DLD1 (cell line): ENCODE measurements around the gene LRP4.
"Not testable (repeated sequence)": the region's sequence is repeated elsewhere in the genome, so short reads cannot be mapped to it uniquely, and the experiment has no call there.

Source experiments
- in situ Hi-C: cut with HindIII; loops from 2 replicates; pipeline ENCODE4 v1.10.0; 2017; ENCODE audit warnings: low sequenced_read_pairs

LRP4 gene

DNA sequence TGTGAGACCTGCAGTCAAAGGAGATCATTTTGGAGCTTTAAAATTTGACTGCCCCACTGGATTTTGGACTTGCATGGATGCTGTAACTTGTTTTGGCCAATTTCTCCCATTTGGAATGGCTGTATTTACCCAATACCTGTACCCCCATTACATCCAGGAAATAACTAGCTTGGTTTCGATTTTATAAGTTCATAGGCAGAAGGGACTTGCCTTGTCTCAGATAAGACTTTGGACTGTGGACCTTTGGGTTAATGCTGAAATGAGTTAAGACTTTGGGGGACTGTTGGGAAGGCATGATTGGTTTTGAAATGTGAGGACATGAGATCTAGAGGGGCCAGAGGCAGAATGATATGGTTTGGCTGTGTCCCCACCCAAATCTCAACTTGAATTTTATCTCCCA lies 10.4 kb upstream of the LRP4 start:
- in situ Hi-C loops = not testable (repeated sequence)

DNA sequence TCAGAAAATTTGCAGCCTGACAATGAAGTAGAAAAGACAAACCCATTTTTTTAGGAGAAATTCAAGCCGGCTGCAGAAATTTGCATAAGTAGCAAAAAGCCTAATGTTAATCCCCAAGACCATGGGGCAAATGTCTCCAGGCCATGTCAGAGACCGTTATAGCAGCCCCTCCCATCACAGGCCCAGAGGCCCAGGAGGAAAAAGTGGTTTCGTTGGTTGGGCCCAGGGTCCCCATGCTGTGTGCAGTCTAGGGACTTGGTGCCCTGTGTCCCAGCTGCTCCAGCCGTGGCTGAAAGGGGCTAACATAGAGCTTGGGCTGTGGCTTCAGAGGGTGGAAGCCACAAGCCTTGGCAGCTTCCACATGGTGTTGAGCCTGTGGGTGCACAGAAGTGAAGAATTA lies 9.6 kb upstream of the LRP4 start:
- in situ Hi-C loops = not testable (repeated sequence)

DNA sequence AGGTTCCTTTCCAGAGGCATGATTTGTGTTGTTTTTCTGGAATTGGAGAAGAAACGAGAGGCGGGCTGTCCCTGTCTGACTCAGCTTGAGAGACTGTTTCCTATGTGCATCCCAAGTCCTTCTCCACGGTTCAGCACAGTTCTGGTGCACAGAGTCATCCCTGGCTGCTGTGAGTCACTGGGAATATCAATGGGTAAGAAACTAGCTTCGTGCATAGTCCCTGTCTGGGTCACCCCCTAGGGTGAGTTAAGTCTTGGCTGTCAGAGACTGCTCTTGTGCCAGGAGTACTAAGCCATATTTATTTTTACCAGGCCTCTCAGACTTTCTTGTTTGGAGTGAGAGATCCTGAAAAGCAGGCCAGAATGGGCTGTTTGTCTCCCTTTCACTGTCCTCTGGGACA lies 2.4 kb upstream of the LRP4 start:
- in situ Hi-C loops = no loop called here

- in situ Hi-C loops = no loop called here
Observed at GRCh38 chr11:46918788-46919513, 601 bp upstream of the LRP4 start.

GRCh38 chr11:46917762-46918082 lies 628 bp downstream of the LRP4 start:
- in situ Hi-C loops = no loop called here

- in situ Hi-C loops = no loop called here
Observed at GRCh38 chr11:46917109-46917761, 1.1 kb downstream of the LRP4 start.

- in situ Hi-C loops = no loop called here
Observed at GRCh38 chr11:46916286-46917108, 1.9 kb downstream of the LRP4 start.

DNA sequence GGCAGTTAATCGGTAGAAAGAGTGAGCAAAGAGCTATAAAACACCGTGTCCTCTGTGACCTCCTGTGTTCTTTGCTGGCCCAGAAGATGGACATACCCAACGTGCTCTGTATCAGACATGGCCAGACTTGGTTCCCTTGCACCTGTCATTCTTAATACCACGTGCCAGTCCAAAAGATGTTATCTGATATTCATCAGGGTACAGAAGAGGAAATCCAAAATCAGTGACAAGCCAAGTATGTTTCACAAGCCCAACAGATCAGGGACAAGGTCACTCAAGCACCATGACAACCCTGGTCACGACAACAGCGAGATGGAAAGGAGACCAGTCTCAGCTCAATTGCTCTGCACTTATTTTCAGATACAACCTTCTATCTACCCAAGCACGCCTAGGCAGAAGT lies 3.4 kb downstream of the LRP4 start:
- in situ Hi-C loops = no loop called here

- in situ Hi-C loops = no loop called here
Observed at GRCh38 chr11:46914363-46914762, 4.0 kb downstream of the LRP4 start.

- in situ Hi-C loops = no loop called here
Observed at GRCh38 chr11:46913484-46913883, 4.9 kb downstream of the LRP4 start.

- in situ Hi-C loops = no loop called here
Observed at GRCh38 chr11:46912526-46913150, 5.7 kb downstream of the LRP4 start.

DNA sequence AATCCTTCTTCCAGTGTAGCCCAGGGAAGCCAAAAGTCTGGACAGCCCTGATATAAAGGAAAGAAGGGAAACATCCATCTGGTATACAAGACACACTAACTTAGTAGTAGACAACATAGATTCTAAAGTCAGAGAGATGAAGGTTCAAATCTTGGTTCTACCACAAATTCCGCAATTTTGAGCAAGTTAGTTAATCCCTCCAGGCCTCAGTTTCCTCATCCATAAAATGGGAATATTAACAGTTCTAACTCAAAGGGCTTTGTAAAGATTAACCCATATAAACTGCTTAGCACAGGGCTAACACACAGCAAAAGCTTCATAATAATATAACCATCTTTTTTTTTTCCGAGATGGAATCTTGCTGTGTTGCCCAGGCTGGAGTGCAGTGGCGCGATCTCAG lies 10.7 kb downstream of the LRP4 start:
- in situ Hi-C loops = no loop called here

DNA sequence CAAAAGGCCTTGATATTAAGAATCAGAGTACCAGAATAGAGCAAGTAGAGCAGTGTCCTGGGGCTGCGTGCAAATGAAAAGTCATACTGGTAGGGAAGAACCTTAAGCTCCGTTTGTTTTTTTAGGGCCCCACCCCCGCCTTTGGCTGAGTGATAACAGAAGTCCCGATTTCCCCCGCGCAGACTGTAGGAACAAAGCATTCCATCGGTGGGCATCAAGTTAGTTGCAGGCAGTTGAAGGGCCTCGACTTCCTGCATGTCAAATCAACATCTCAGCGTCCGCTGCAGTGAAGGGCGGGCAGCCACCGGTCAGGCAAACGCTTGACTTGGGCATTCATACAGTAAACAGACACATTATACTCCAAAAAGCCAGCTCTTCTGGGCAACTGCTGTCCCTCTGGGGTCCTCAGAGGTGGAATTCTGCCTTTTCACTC lies 11.7 kb downstream of the LRP4 start:
- in situ Hi-C loops = no loop called here

DNA sequence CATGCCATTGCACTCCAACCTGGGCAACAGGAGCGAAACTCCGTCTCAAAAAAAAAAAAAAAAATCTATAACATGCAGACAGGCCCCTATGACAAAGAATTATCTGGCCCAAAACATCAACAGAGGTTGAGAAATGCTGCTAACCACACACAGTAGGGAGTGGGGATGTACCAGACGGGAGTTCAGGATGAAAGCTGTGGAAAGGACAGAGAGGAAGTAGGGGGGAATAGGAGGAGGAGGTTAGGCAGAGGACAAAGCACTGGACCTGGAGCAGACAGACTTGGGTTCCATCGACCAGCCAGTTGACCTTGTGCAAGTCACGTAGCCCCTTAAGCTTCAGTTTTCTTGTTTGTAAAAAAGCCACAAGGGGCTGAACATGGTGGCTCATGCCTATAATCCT lies 12.5 kb downstream of the LRP4 start:
- in situ Hi-C loops = no loop called here

GRCh38 chr11:46903846-46904245 lies 14.5 kb downstream of the LRP4 start:
- in situ Hi-C loops = no loop called here

GRCh38 chr11:46902694-46903093 lies 15.7 kb downstream of the LRP4 start:
- in situ Hi-C loops = no loop called here

GRCh38 chr11:46901156-46901555 lies 17.2 kb downstream of the LRP4 start:
- in situ Hi-C loops = no loop called here

GRCh38 chr11:46900091-46900746 lies 18.1 kb downstream of the LRP4 start:
- in situ Hi-C loops = no loop called here

GRCh38 chr11:46899501-46900025 lies 18.8 kb downstream of the LRP4 start:
- in situ Hi-C loops = no loop called here

GRCh38 chr11:46898396-46899095 lies 19.8 kb downstream of the LRP4 start:
- in situ Hi-C loops = no loop called here
